ENCODE data around the gene RXFP4.

The RXFP4 gene

GRCh38 chr1:155979597-155980343 is 38.3 kb downstream of the RXFP4 start:
- TF ChIP-seq EZH2phosphoT487 (IDR thresholded peaks at IDR 0.05; ENCODE audit: borderline replicate concordance), result no peak
- TF ChIP-seq, protein P1, sequence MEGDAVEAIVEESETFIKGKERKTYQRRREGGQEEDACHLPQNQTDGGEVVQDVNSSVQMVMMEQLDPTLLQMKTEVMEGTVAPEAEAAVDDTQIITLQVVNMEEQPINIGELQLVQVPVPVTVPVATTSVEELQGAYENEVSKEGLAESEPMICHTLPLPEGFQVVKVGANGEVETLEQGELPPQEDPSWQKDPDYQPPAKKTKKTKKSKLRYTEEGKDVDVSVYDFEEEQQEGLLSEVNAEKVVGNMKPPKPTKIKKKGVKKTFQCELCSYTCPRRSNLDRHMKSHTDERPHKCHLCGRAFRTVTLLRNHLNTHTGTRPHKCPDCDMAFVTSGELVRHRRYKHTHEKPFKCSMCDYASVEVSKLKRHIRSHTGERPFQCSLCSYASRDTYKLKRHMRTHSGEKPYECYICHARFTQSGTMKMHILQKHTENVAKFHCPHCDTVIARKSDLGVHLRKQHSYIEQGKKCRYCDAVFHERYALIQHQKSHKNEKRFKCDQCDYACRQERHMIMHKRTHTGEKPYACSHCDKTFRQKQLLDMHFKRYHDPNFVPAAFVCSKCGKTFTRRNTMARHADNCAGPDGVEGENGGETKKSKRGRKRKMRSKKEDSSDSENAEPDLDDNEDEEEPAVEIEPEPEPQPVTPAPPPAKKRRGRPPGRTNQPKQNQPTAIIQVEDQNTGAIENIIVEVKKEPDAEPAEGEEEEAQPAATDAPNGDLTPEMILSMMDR (conservative IDR thresholded peaks at IDR 0.05; ENCODE audit: low read length), result no peak
- peaks cover 3% of the 10 kb centered on the region; the same call in 1 of the 2 replicates for H3F3A ChIP-seq (ENCODE audit: low read depth)
- H2AFZ ChIP-seq (ENCODE audit: low read length), result no peak overlapping the region

GRCh38 chr1:155981266-155982088 is 40.0 kb downstream of the RXFP4 start:
- Histone ChIP-seq H3K9ac (ENCODE audit: low read depth, low read length, poor library complexity, severe bottlenecking) (peak overlapping the region; percentile 99), H3K79me2 (ENCODE audit: insufficient read depth, low read length) (peaks cover 47% of the 10 kb centered on the region)

More at GRCh38 chr1:155979597-155980343, 38.3 kb downstream of the RXFP4 start:
- Histone ChIP-seq H3K9me2 (replicated peaks; ENCODE audit: low read depth, low read length) (no peaks in the 10 kb centered on the region), H3K36me3 (ENCODE audit: insufficient read depth, low read length) (no peaks in the 10 kb centered on the region; the same call in 1 of the 2 replicates), H3K9me3 (ENCODE audit: insufficient read depth, low read depth, low read length) (no peaks in the 10 kb centered on the region), H3K9ac (ENCODE audit: low read depth, low read length, poor library complexity, severe bottlenecking) (peak overlapping the region; percentile 99), H3K4me2 (ENCODE audit: low read depth, low read length, poor library complexity, severe bottlenecking) (peak overlapping the region; percentile 89), H3K4me1 (ENCODE audit: insufficient read depth, low read length, poor library complexity, severe bottlenecking) (peaks cover 68% of the 10 kb centered on the region), H3K4me3 (ENCODE audit: low read length, poor library complexity, severe bottlenecking) (peak overlapping the region; percentile 96), H3K79me2 (ENCODE audit: insufficient read depth, low read length) (peaks cover 64% of the 10 kb centered on the region), H3K27me3 (ENCODE audit: insufficient read depth, low read length, poor library complexity, severe bottlenecking) (peaks cover 13% of the 10 kb centered on the region), H4K20me1 (ENCODE audit: insufficient read depth, low read length, poor library complexity, severe bottlenecking) (peaks cover 12% of the 10 kb centered on the region)

DNA sequence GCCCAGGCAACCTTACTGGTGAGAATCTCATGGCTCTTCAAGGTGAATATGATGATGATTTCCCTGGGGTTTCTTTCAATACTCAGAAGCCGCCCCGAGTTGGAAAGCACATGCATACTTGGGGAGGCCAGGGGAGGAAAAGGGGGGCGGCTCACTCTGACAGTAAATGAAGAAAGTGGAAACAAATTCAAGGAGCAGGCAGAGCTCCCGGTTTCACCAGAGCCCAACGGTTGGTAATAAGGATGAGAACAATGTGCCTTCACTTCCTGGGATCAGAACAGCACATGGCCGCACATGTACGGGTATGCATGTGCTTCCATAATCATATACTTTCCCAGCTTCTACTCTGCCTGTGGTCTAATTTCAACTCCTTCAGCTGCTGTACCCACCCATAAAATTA is 40.7 kb downstream of the RXFP4 start:
- Histone ChIP-seq H4K20me1 (ENCODE audit: insufficient read depth, low read length, poor library complexity, severe bottlenecking) (no peaks in the 10 kb centered on the region), H3F3A (ENCODE audit: low read depth) (no peaks in the 10 kb centered on the region), H3K9me2 (replicated peaks; ENCODE audit: low read depth, low read length) (no peaks in the 10 kb centered on the region), H3K4me2 (ENCODE audit: low read depth, low read length, poor library complexity, severe bottlenecking) (peak overlapping the region; percentile 89), H2AFZ (ENCODE audit: low read length) (no peak overlapping the region), H3K9me3 (ENCODE audit: insufficient read depth, low read depth, low read length) (no peaks in the 10 kb centered on the region), H3K4me1 (ENCODE audit: insufficient read depth, low read length, poor library complexity, severe bottlenecking) (peaks cover 52% of the 10 kb centered on the region), H3K9ac (ENCODE audit: low read depth, low read length, poor library complexity, severe bottlenecking) (peak overlapping the region; percentile 99), H3K27me3 (ENCODE audit: insufficient read depth, low read length, poor library complexity, severe bottlenecking) (peaks cover 12% of the 10 kb centered on the region), H3K36me3 (ENCODE audit: insufficient read depth, low read length) (no peaks in the 10 kb centered on the region), H3K4me3 (ENCODE audit: low read length, poor library complexity, severe bottlenecking) (no peak overlapping the region), H3K79me2 (ENCODE audit: insufficient read depth, low read length) (peaks cover 41% of the 10 kb centered on the region)
- TF ChIP-seq, protein P1 (conservative IDR thresholded peaks at IDR 0.05; ENCODE audit: low read length), result no peak
- no peak for TF ChIP-seq EZH2phosphoT487 (IDR thresholded peaks at IDR 0.05; ENCODE audit: borderline replicate concordance)

More at GRCh38 chr1:155981266-155982088, 40.0 kb downstream of the RXFP4 start:
- Histone ChIP-seq H3K4me3 (ENCODE audit: low read length, poor library complexity, severe bottlenecking) (peak overlapping the region; percentile 96), H3K4me1 (ENCODE audit: insufficient read depth, low read length, poor library complexity, severe bottlenecking) (peaks cover 57% of the 10 kb centered on the region), H3K36me3 (ENCODE audit: insufficient read depth, low read length) (no peaks in the 10 kb centered on the region), H3K9me2 (replicated peaks; ENCODE audit: low read depth, low read length) (no peaks in the 10 kb centered on the region), H4K20me1 (ENCODE audit: insufficient read depth, low read length, poor library complexity, severe bottlenecking) (no peaks in the 10 kb centered on the region), H3K27me3 (ENCODE audit: insufficient read depth, low read length, poor library complexity, severe bottlenecking) (peaks cover 13% of the 10 kb centered on the region), H2AFZ (ENCODE audit: low read length) (no peak overlapping the region), H3K9me3 (ENCODE audit: insufficient read depth, low read depth, low read length) (no peaks in the 10 kb centered on the region), H3K4me2 (ENCODE audit: low read depth, low read length, poor library complexity, severe bottlenecking) (peak overlapping the region; percentile 89), H3F3A (ENCODE audit: low read depth) (peaks cover 3% of the 10 kb centered on the region; the same call in 1 of the 2 replicates)
- no peak for TF ChIP-seq EZH2phosphoT487 (IDR thresholded peaks at IDR 0.05; ENCODE audit: borderline replicate concordance)

All from Loucy (cell line).